Endothelial cell of umbilical vein (primary cell): Measurements from ENCODE around the gene RBPJL. TPM values are rescaled to one million over a fixed set of nuclear protein-coding genes. Genes with fewer than 3 reads are reported as not detected.

Source experiments
- BruUV-seq: library from RNA; stranded (reverse); fragments of 400-500 nt; replicated peaks from 2 replicates; lab custom pipeline; 2021; lab: Mats Ljungman, UMichigan
- CTCF ChIA-PET: fragments of 300-600, 350-600 bp; sonication (Branson Sonifier 250); formaldehyde crosslinking; loops from one replicate; lab custom pipeline; 2021; ENCODE audit warnings: antibody characterized with exemption, inconsistent platforms; lab: Charles Lee
- POLR2A ChIA-PET: fragments of 300-600, 350-600 bp; sonication (Branson Sonifier 250); formaldehyde crosslinking; loops from one replicate; lab custom pipeline; 2021; ENCODE audit warnings: antibody characterized with exemption, inconsistent platforms; lab: Charles Lee
- DNase-seq: peaks from one replicate; pipeline ENCODE4 v3.0.0-alpha.2; 2011; ENCODE audit warnings: low read depth, low spot score
- FAIRE-seq: peaks from 2 replicates; lab custom pipeline; 2011; peaks lifted over from hg19 to GRCh38; lab: Jason Lieb, UNC
- H2AFZ ChIP-seq: 2 replicates; pipeline ENCODE4 v1.6.0; 2012; ENCODE audit warnings: low read depth, low read length, control low read depth, inconsistent platforms
- H3K27ac ChIP-seq: 2 replicates; pipeline ENCODE4 v1.5.1; 2011; ENCODE audit warnings: low read depth, mild to moderate bottlenecking, control low read depth, low read length, moderate library complexity; ENCODE audit not compliant: insufficient read depth
- H3K27me3 ChIP-seq, 2 experiments: 2 replicates each; pipeline versions ENCODE4 v1.6.0 to v1.6.1; 2011; ENCODE audit warnings: low read length in 2 of 2, mixed read lengths in 1 of 2; ENCODE audit not compliant: control insufficient read depth in 2 of 2, insufficient read depth in 2 of 2
- H3K36me3 ChIP-seq, 2 experiments: 2 replicates in 1 of 2; 3 replicates in 1 of 2; pipeline ENCODE4 v1.5.1; 2011; ENCODE audit warnings: low read length in 2 of 2, mild to moderate bottlenecking in 1 of 2, moderate library complexity in 1 of 2; ENCODE audit not compliant: control insufficient read depth in 2 of 2, insufficient read depth in 2 of 2; ENCODE audit errors: extremely low read depth in 1 of 2
- H3K4me1 ChIP-seq: 3 replicates; pipeline ENCODE4 v1.5.1; 2011; ENCODE audit warnings: mild to moderate bottlenecking, low read length; ENCODE audit not compliant: control insufficient read depth, insufficient read depth; ENCODE audit errors: extremely low read depth
- H3K4me2 ChIP-seq: 2 replicates; pipeline ENCODE4 v1.6.1; 2011; ENCODE audit warnings: low read length, control low read depth, mixed read lengths; ENCODE audit not compliant: insufficient read depth
- H3K4me3 ChIP-seq, 3 experiments: fragments of 200-600 bp in 1 of 3; sonication (generic), shearing (Covaris generic) in 1 of 3; replicated peaks in 1 of 3; 2 replicates each; pipeline ENCODE4 v1.5.1; 2011 to 2016; ENCODE audit warnings: control low read depth in 3 of 3, low read length in 3 of 3, mild to moderate bottlenecking in 2 of 3, inconsistent platforms in 1 of 3, low read depth in 1 of 3, moderate library complexity in 1 of 3; ENCODE audit not compliant: insufficient read depth in 1 of 3
- H3K79me2 ChIP-seq: 2 replicates; pipeline ENCODE4 v1.6.0; 2012; ENCODE audit warnings: low read length, inconsistent platforms; ENCODE audit not compliant: control insufficient read depth, insufficient read depth
- H3K9ac ChIP-seq: replicated peaks from 2 replicates; pipeline ENCODE3; 2011; ENCODE audit warnings: low read length, control low read depth; ENCODE audit not compliant: insufficient read depth; ENCODE audit errors: extremely low read depth
- H3K9me1 ChIP-seq: replicated peaks from 3 replicates; pipeline ENCODE4 v1.6.0; 2011; ENCODE audit warnings: mild to moderate bottlenecking, low read length; ENCODE audit not compliant: control insufficient read depth, insufficient read depth; ENCODE audit errors: extremely low read depth
- H3K9me3 ChIP-seq: replicated peaks from 2 replicates; pipeline ENCODE4 v1.5.1; 2012; ENCODE audit warnings: low read length, inconsistent platforms; ENCODE audit not compliant: control insufficient read depth, insufficient read depth
- H4K20me1 ChIP-seq: replicated peaks from 2 replicates; pipeline ENCODE3; 2011; ENCODE audit warnings: mild to moderate bottlenecking, low read length; ENCODE audit not compliant: control insufficient read depth, insufficient read depth; ENCODE audit errors: extremely low read depth
- EZH2 ChIP-seq: IDR thresholded peaks from 2 replicates; pipeline ENCODE4 v1.6.1; 2012; ENCODE audit warnings: borderline replicate concordance, low read depth, mild to moderate bottlenecking, moderate library complexity, low read length, inconsistent platforms; ENCODE audit not compliant: severe bottlenecking
- FOS ChIP-seq: IDR thresholded peaks from 2 replicates; pipeline ENCODE4 v1.6.1; 2011; ENCODE audit warnings: mild to moderate bottlenecking, low read length, moderate library complexity, borderline replicate concordance; ENCODE audit not compliant: insufficient read depth
- GATA2 ChIP-seq: IDR thresholded peaks from 2 replicates; pipeline ENCODE4 v1.7.0; 2011; ENCODE audit warnings: low read depth, mild to moderate bottlenecking, moderate library complexity, mixed read lengths, low read length; ENCODE audit not compliant: insufficient read length, insufficient read depth
- JUN ChIP-seq: IDR thresholded peaks from 2 replicates; pipeline ENCODE4 v1.6.1; 2011; ENCODE audit warnings: borderline replicate concordance, low read depth; ENCODE audit not compliant: insufficient read length, insufficient read depth
- MAX ChIP-seq: IDR thresholded peaks from 2 replicates; pipeline ENCODE4 v1.6.1; 2011; ENCODE audit not compliant: insufficient read depth, insufficient read length
- MYC ChIP-seq: IDR thresholded peaks from one replicate; pipeline ENCODE4 v1.6.1; 2011; ENCODE audit warnings: mild to moderate bottlenecking, low read depth, low read length
- POLR2A ChIP-seq: IDR thresholded peaks from 2 replicates; pipeline ENCODE4 v1.6.1; 2012; ENCODE audit warnings: low read depth, mild to moderate bottlenecking, control low read depth, low read length
- POLR2AphosphoS5 ChIP-seq: IDR thresholded peaks from 2 replicates; pipeline ENCODE4 v1.6.1; 2012; ENCODE audit warnings: low read depth, mild to moderate bottlenecking, control low read depth, low read length, moderate library complexity; ENCODE audit not compliant: insufficient read depth
- dilution Hi-C: fragments of 300-500 bp; cut with MboI; formaldehyde crosslinking; loops from one replicate; pipeline ENCODE4 v1.15.0; 2019; ENCODE audit warnings: low sequenced_read_pairs; ENCODE audit not compliant: extremely low pct_ligation_motif_present
- intact Hi-C: fragments of 100-400 bp; cut with micrococcal nuclease; formaldehyde crosslinking; loops from one replicate; pipeline ENCODE4 v1.10.0; 2022
- polyA plus RNA-seq, 4 experiments: library from polyadenylated mRNA; depleted of rRNA in 3 of 4; stranded (reverse) in 3 of 4; unstranded in 1 of 4; fragments of >200 nt; gene quantifications; 2 replicates each; pipeline versions ENCODE4 v1.2.1 to v1.2.3, GENCODE V29; 2011 to 2012; ENCODE audit warnings: missing spikeins in 1 of 4
- total RNA-seq: library from RNA; stranded (reverse); gene quantifications from 2 replicates; pipeline ENCODE4 v1.2.3, GENCODE V29; 2021
- TF ChIP-seq, protein P1 (sequence below), 2 donors: IDR thresholded peaks; 1 replicate in 1 of 2; 2 replicates in 1 of 2; pipeline ENCODE4 v1.5.1; 2011; ENCODE audit warnings: low read length in 2 of 2, mild to moderate bottlenecking in 2 of 2, moderate library complexity in 2 of 2, control low read depth in 1 of 2, inconsistent platforms in 1 of 2, low read depth in 1 of 2; ENCODE audit not compliant: insufficient read depth in 1 of 2; ENCODE audit errors: extremely low read depth in 1 of 2

RBPJL gene
- total and polyA plus RNA-seq, 2 donors (not counting 3 experiments of a cell fraction or from before 2014, with no cell fraction given): not detected

DNA sequence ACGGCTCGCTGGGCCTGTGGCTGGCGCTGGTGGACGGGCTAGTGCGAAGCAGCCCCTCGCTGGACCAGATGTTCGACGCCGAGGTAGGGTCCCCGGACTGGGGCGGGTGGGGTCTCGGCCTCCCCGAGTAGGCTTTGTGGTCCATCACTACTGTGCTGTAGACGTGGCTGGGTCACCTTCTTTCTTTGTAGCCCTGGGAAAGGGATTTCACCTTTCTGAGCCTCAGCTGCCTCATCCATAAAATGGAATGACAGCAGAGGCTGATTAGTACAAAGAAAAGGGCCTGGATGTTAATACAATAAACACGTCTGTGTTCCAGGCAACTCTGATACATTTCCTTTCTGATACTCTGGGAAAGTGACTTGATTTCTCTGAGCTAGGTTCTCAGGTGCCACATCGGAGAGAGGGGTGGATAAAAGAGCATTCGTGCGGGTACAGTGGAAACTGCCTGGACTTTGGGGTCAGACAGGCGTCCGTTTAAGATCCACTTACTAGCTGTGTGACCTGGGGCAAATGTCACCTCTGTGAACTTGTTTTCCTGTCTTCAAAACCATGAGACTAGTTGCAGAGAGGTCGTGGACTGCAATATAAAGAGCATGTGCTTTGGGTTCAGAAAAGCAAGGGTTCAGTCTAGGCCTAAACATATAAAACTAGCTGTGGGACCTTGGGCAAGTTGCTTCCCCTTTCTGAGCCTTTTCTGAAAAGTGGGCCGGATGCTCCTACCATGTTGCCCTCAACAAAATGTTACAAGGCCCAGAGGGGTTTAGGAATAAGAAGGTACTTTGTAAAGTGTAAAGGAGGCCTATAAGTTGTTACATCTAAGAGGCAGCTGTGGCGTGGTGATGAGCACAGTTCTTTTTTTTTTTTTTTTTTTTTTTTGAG is 57.2 kb downstream of the RBPJL start:
- Histone ChIP-seq H3K4me2 (peak overlapping the region; percentile 74), H4K20me1 (no peaks in the 10 kb centered on the region), H3K9me3 (no peaks in the 10 kb centered on the region), H3K9ac (peak overlapping the region; percentile 81), H2AFZ (peak overlapping the region; percentile 72), H3K4me1 (peaks cover 27% of the 10 kb centered on the region), H3K9me1 (no peaks in the 10 kb centered on the region), H3K27me3 (no peaks in the 10 kb centered on the region), H3K36me3 (peaks cover 0 to 11% of the 10 kb centered on the region in 2 experiments), H3K27ac (peak overlapping the region; percentile 83), H3K79me2 (peaks cover 12% of the 10 kb centered on the region), H3K4me3 (peak overlapping the region; percentile 34 to 56 (median 52))
- dilution Hi-C loops (no loop called here), intact Hi-C loops (loop anchor here (1.0 kb wide), 5 partner anchors 8 to 407 kb away; no protein-coding TSS in a partner anchor)
- no peak for TF ChIP-seq GATA2
- TF ChIP-seq EZH2: no peak
- TF ChIP-seq, protein P1, sequence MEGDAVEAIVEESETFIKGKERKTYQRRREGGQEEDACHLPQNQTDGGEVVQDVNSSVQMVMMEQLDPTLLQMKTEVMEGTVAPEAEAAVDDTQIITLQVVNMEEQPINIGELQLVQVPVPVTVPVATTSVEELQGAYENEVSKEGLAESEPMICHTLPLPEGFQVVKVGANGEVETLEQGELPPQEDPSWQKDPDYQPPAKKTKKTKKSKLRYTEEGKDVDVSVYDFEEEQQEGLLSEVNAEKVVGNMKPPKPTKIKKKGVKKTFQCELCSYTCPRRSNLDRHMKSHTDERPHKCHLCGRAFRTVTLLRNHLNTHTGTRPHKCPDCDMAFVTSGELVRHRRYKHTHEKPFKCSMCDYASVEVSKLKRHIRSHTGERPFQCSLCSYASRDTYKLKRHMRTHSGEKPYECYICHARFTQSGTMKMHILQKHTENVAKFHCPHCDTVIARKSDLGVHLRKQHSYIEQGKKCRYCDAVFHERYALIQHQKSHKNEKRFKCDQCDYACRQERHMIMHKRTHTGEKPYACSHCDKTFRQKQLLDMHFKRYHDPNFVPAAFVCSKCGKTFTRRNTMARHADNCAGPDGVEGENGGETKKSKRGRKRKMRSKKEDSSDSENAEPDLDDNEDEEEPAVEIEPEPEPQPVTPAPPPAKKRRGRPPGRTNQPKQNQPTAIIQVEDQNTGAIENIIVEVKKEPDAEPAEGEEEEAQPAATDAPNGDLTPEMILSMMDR (IDR thresholded peaks at IDR 0.05; ENCODE audit: extremely low read depth in 1 of 2, insufficient read depth in 1 of 2, low read depth in 1 of 2, low read length in 2 of 2): no peak
- no peak for TF ChIP-seq POLR2A
- no peak for TF ChIP-seq FOS
- no peak for TF ChIP-seq MYC
- no peak for TF ChIP-seq JUN
- no peak for TF ChIP-seq MAX
- no peak for TF ChIP-seq POLR2AphosphoS5
- POLR2A ChIA-PET: interaction anchor here (0.6 to 5.6 kb wide), 10 partner anchors 8 to 73 kb away, joined by 3 to 52 read pairs (median 6); partner anchors contain the start of gene SDC4
- DNase-seq (no peak), FAIRE-seq (no peak)
- CTCF ChIA-PET: interaction anchor here (0.5 to 8.3 kb wide), 26 partner anchors 9 to 407 kb away, joined by 3 to 111 read pairs (median 5); partner anchors contain the start of gene SDC4
- no TSS peak for BruUV-seq
